ENCODE results near the gene MYH10. TPM values are rescaled to one million over a fixed set of nuclear protein-coding genes. Genes with fewer than 3 reads are reported as not detected.

The MYH10 gene
- total RNA-seq, 4 donors from 2014 or later: 29.3 to 50.0 (median 35.4) TPM

DNA sequence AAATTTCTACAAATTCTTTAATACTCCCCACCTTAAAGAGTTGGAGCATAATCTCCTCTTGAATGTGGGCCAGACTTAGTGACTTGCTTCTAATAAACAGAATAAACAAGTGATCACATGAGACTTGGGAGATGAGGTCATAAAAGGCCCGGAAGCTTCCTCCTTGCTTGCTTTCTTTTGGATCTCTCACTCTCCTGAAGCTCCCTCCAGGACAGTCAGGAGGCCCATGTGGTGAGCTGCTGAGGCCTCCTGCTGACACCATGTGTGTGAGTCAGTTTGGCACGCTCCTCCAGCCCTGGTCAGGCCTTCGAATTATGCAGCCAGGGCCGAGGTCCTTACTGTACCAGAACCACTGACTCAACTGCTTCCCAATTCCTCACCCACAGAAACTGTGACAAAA, 141.6 kb downstream of the MYH10 start:
- Histone ChIP-seq H3K4me3 (no peak overlapping the region), H3K4me1 (peaks cover 0 to 6% (median 0%) of the 10 kb centered on the region in 4 donors), H3K9me3 (peaks cover 0 to 10% (median 0%) of the 10 kb centered on the region in 4 donors), H3K27ac (peak overlapping the region in 2 of 4 donors; percentile 25 to 47), H3K36me3 (peaks cover 0 to 87% (median 0%) of the 10 kb centered on the region in 3 donors), H3K27me3 (no peaks in the 10 kb centered on the region)
- TF ChIP-seq POLR2A (IDR thresholded peaks at IDR 0.05) (no peak), EP300 (IDR thresholded peaks at IDR 0.05) (no peak)
- TF ChIP-seq, protein P1, sequence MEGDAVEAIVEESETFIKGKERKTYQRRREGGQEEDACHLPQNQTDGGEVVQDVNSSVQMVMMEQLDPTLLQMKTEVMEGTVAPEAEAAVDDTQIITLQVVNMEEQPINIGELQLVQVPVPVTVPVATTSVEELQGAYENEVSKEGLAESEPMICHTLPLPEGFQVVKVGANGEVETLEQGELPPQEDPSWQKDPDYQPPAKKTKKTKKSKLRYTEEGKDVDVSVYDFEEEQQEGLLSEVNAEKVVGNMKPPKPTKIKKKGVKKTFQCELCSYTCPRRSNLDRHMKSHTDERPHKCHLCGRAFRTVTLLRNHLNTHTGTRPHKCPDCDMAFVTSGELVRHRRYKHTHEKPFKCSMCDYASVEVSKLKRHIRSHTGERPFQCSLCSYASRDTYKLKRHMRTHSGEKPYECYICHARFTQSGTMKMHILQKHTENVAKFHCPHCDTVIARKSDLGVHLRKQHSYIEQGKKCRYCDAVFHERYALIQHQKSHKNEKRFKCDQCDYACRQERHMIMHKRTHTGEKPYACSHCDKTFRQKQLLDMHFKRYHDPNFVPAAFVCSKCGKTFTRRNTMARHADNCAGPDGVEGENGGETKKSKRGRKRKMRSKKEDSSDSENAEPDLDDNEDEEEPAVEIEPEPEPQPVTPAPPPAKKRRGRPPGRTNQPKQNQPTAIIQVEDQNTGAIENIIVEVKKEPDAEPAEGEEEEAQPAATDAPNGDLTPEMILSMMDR (IDR thresholded peaks at IDR 0.05): no peak
- 50 to 60% methylated on average over 4 of the region's 4 CpGs for WGBS, 2 donors
- DNase-seq (ENCODE audit: low spot score in 2 of 2): no peak

- Histone ChIP-seq H3K36me3 (peaks cover 0 to 87% (median 0%) of the 10 kb centered on the region in 3 donors), H3K9me3 (peaks cover 0 to 10% (median 0%) of the 10 kb centered on the region in 4 donors), H3K4me3 (no peak overlapping the region), H3K27ac (peak overlapping the region in 2 of 4 donors; percentile 25 to 47), H3K4me1 (peaks cover 0 to 6% (median 0%) of the 10 kb centered on the region in 4 donors), H3K27me3 (no peaks in the 10 kb centered on the region)
- DNase-seq (ENCODE audit: low spot score in 2 of 2): no peak
- TF ChIP-seq EP300 (IDR thresholded peaks at IDR 0.05) (no peak), POLR2A (IDR thresholded peaks at IDR 0.05) (no peak)
- TF ChIP-seq, protein P1 (IDR thresholded peaks at IDR 0.05): no peak
- 89 to 95% methylated on average over 6 of the region's 6 CpGs for WGBS, 2 donors
Observed at GRCh38 chr17:8488491-8488890, 142.0 kb downstream of the MYH10 start.

DNA sequence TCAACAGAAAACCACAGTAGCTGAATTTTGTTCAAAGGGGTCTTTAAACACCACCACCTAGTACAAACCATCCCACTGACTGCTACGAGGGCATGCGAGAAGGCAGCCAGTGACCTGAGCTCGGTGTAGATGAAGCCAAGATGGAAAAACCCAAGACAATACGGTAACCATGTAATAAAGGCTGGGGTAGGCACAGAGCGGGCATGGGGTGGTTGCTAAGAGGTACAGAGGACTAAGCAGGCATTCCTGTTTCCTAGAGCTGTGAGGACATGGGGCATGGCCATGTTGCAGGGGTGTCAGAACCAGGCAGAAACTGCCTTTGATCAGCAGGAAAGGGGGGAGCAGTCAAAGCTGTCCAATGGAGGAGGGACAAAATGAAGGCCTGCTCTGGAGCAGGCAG, 142.8 kb downstream of the MYH10 start:
- H3K27ac ChIP-seq: peak overlapping the region in 1 of 4 donors; percentile 47

DNA sequence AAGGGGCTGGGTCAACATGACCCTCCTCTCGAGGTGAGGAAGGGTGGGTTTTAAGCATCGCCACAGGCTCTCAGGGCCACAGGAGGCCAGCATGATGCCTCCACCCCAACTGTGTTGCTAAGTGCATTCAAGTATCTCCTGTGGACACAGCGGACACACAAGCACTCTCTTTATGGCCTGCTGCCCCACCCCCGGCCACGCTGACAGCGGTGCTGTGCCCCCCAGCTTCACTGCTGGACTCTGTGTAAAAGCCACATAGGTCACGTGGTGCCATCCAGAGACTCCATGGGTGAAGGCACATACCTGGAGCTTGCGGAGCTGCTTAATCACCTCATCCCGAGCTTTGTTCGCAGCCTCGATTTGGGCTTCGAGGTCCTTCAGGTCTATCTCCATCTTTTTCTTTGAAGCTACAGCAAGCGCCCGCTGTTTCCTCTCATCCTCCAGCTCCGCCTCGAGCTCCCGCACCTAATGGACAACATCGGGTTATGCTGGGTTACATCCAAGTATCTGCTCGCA, 143.3 kb downstream of the MYH10 start:
- WGBS, 2 donors: 89 to 90% methylated on average over 19 of the region's 19 CpGs
- TF ChIP-seq, protein P1 (IDR thresholded peaks at IDR 0.05): no peak
- TF ChIP-seq EP300 (IDR thresholded peaks at IDR 0.05) (no peak), POLR2A (IDR thresholded peaks at IDR 0.05) (no peak)
- Histone ChIP-seq H3K27me3 (no peaks in the 10 kb centered on the region), H3K36me3 (peaks cover 0 to 87% (median 0%) of the 10 kb centered on the region in 3 donors), H3K4me1 (peaks cover 0 to 19% (median 3%) of the 10 kb centered on the region in 4 donors), H3K27ac (no peak overlapping the region), H3K4me3 (no peak overlapping the region), H3K9me3 (peaks cover 0 to 10% (median 0%) of the 10 kb centered on the region in 4 donors)
- DNase-seq (ENCODE audit: low spot score in 2 of 2): no peak

More for the DNA sequence above, 142.8 kb downstream of the MYH10 start:
- Histone ChIP-seq H3K4me1 (peaks cover 0 to 13% (median 2%) of the 10 kb centered on the region in 4 donors), H3K9me3 (peaks cover 0 to 10% (median 0%) of the 10 kb centered on the region in 4 donors), H3K27me3 (no peaks in the 10 kb centered on the region), H3K36me3 (peaks cover 0 to 87% (median 0%) of the 10 kb centered on the region in 3 donors), H3K4me3 (no peak overlapping the region)
- WGBS, 2 donors: 93 to 97% methylated on average over 5 of the region's 5 CpGs
- DNase-seq (ENCODE audit: low spot score in 2 of 2): no peak
- TF ChIP-seq POLR2A (IDR thresholded peaks at IDR 0.05) (no peak), EP300 (IDR thresholded peaks at IDR 0.05) (no peak)
- TF ChIP-seq, protein P1 (IDR thresholded peaks at IDR 0.05): no peak

DNA sequence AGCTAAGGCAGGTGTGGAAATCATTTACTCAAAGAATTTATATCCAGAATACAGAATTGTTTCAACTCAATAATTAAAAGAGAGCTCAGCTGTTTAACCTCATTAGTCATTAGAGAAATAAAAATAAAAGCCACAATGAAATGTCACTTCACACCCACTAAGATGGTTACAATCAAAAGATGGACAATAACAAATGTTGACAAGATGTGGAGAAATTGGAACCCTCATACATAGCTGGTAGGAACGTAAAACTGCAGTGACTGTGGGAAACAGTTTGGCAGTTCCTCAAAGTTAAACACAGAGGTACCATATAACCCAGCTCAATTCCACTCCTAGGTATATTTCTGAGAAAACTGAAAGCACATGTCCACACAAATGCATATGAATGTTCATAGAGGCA, 145.0 kb downstream of the MYH10 start:
- Histone ChIP-seq H3K9me3 (peaks cover 0 to 10% (median 0%) of the 10 kb centered on the region in 4 donors), H3K4me3 (no peak overlapping the region), H3K27me3 (no peaks in the 10 kb centered on the region), H3K4me1 (peaks cover 0 to 33% (median 7%) of the 10 kb centered on the region in 4 donors), H3K36me3 (peaks cover 0 to 80% (median 0%) of the 10 kb centered on the region in 3 donors), H3K27ac (no peak overlapping the region)
- DNase-seq (ENCODE audit: low spot score in 2 of 2): no peak
- TF ChIP-seq, protein P1 (IDR thresholded peaks at IDR 0.05): no peak
- TF ChIP-seq EP300 (IDR thresholded peaks at IDR 0.05): no peak
- TF ChIP-seq POLR2A (IDR thresholded peaks at IDR 0.05): no peak
- WGBS, 2 donors: 96 to 100% methylated on average over 1 of the region's 1 CpG
